HepG2 (cell line): ENCODE data around the gene HSPA14. TPM values are rescaled to one million over a fixed set of nuclear protein-coding genes. Genes with fewer than 3 reads are reported as not detected.

Source experiments
- ATF6 ChIP-seq: sonication (generic); formaldehyde crosslinking; conservative IDR thresholded peaks from 2 replicates; pipeline ENCODE4 v1.4.0; 2020; ENCODE audit warnings: missing genetic modification reagents
- BRF2 ChIP-seq: sonication (generic); formaldehyde crosslinking; IDR thresholded peaks from 2 replicates; pipeline ENCODE4 v1.8.1; 2022; ENCODE audit warnings: mild to moderate bottlenecking, missing genetic modification reagents
- EED ChIP-seq: sonication (generic); formaldehyde crosslinking; IDR thresholded peaks from 2 replicates; pipeline ENCODE4 v1.5.0; 2020; ENCODE audit warnings: mild to moderate bottlenecking, missing genetic modification reagents
- FOXA1 ChIP-seq, 2 experiments: fragments of 450-650 bp in 1 of 2; sonication (generic) in 1 of 2; formaldehyde crosslinking in 1 of 2; IDR thresholded peaks; 2 replicates each; pipeline versions ENCODE4 v1.4.0 to v1.6.1; 2016 to 2020; ENCODE audit warnings: missing genetic modification reagents in 1 of 2
- HMG20B ChIP-seq: conservative IDR thresholded peaks from 2 replicates; pipeline ENCODE4 v1.6.1; 2016; ENCODE audit warnings: missing genetic modification reagents, missing compliant biosample characterization
- KLF16 ChIP-seq, 2 experiments: sonication (generic) in 1 of 2; formaldehyde crosslinking in 1 of 2; IDR thresholded peaks; 2 replicates each; pipeline versions ENCODE4 v1.6.1 to v1.8.0; 2016 to 2023; ENCODE audit warnings: missing genetic modification reagents in 2 of 2, missing compliant biosample characterization in 1 of 2
- PATZ1 ChIP-seq: sonication (generic); formaldehyde crosslinking; IDR thresholded peaks from 2 replicates; pipeline ENCODE4 v1.4.0; 2020; ENCODE audit warnings: missing genetic modification reagents
- PAX8 ChIP-seq: sonication (generic); formaldehyde crosslinking; IDR thresholded peaks from 2 replicates; pipeline ENCODE4 v1.8.0; 2022; ENCODE audit warnings: mild to moderate bottlenecking, missing genetic modification reagents, borderline replicate concordance
- PRDM15 ChIP-seq: sonication (generic); formaldehyde crosslinking; IDR thresholded peaks from 2 replicates; pipeline ENCODE4 v1.4.0; 2020; ENCODE audit warnings: missing genetic modification reagents
- RFXAP ChIP-seq: sonication (generic); formaldehyde crosslinking; IDR thresholded peaks from 2 replicates; pipeline ENCODE4 v1.4.0; 2020; ENCODE audit warnings: missing genetic modification reagents, borderline replicate concordance
- THYN1 ChIP-seq: sonication (generic); formaldehyde crosslinking; IDR thresholded peaks from 2 replicates; pipeline ENCODE4 v1.8.1; 2023; ENCODE audit warnings: low read depth, mild to moderate bottlenecking, moderate library complexity, missing genetic modification reagents, borderline replicate concordance
- ZBTB7B ChIP-seq: sonication (generic); formaldehyde crosslinking; IDR thresholded peaks from 2 replicates; pipeline ENCODE4 v1.4.0; 2020; ENCODE audit warnings: missing genetic modification reagents
- ZKSCAN5 ChIP-seq: sonication (generic); formaldehyde crosslinking; IDR thresholded peaks from 2 replicates; pipeline ENCODE4 v1.5.1; 2020; ENCODE audit warnings: mild to moderate bottlenecking, missing genetic modification reagents
- ZMYM4 ChIP-seq: sonication (generic); formaldehyde crosslinking; IDR thresholded peaks from 2 replicates; pipeline ENCODE4 v1.8.1; 2023; ENCODE audit warnings: mild to moderate bottlenecking, missing genetic modification reagents
- ZNF143 ChIP-seq: sonication (generic); formaldehyde crosslinking; IDR thresholded peaks from 2 replicates; pipeline ENCODE4 v1.4.0; 2020; ENCODE audit warnings: missing genetic modification reagents
- ZNF552 ChIP-seq: sonication (generic); formaldehyde crosslinking; IDR thresholded peaks from 2 replicates; pipeline ENCODE4 v1.9.0; 2022; ENCODE audit warnings: missing genetic modification reagents, mild to moderate bottlenecking, borderline replicate concordance
- ZSCAN9 ChIP-seq: IDR thresholded peaks from 2 replicates; pipeline ENCODE4 v1.6.1; 2016; ENCODE audit warnings: borderline replicate concordance
- polyA plus RNA-seq, 8 experiments: library from polyadenylated mRNA; depleted of rRNA in 3 of 8; stranded (reverse) in 7 of 8; unstranded in 1 of 8; fragments of >200 nt; fragmentation: Illumina TruSeq in 4 of 8; extraction: Trizol in 4 of 8; gene quantifications; 2 replicates each; pipeline versions ENCODE4 v1.2.1 to v1.2.3, GENCODE V29; 2011 to 2016; ENCODE audit warnings: low read depth in 4 of 8, missing spikeins in 1 of 8, mixed read lengths in 1 of 8; ENCODE audit not compliant: insufficient read depth in 1 of 8
- total RNA-seq, 5 experiments: library from RNA; depleted of rRNA; stranded (reverse); fragments of >200 nt; fragmentation: Illumina TruSeq; extraction: Trizol; gene quantifications; 2 replicates each; pipeline ENCODE4 v1.2.3, GENCODE V29; 2016; ENCODE audit warnings: low read depth in 1 of 5

Gene HSPA14
- total and polyA plus RNA-seq, 2 of the 13 experiments (the other 11 are each of a cell fraction or from before 2014, with no cell fraction given): 10.7 to 29.8 TPM

GRCh38 chr10:14837757-14838581 lies at the start of gene HSPA14, which contains the start of the genes CDNF and MSANTD7 (continued):
- TF ChIP-seq BRF2 (CRISPR knock-in tag): no peak
- no peak for TF ChIP-seq ATF6 (CRISPR knock-in tag)
- TF ChIP-seq THYN1 (CRISPR knock-in tag): no peak
- TF ChIP-seq ZSCAN9 (CRISPR knock-in tag): no peak
- TF ChIP-seq PAX8 (CRISPR knock-in tag): no peak; the same call in 1 of the 2 replicates
- peak; percentile 100 for TF ChIP-seq RFXAP (CRISPR knock-in tag)
- TF ChIP-seq PRDM15 (CRISPR knock-in tag): peak; percentile 71
- no peak for TF ChIP-seq HMG20B (CRISPR knock-in tag)
- peak; percentile 78; the same call in 1 of the 2 replicates for TF ChIP-seq ZNF552 (CRISPR knock-in tag)
- peak; percentile 58; the same call in 1 of the 2 replicates for TF ChIP-seq ZMYM4 (CRISPR knock-in tag)
- TF ChIP-seq FOXA1 (IDR thresholded peaks at IDR 0.05): no peak
- TF ChIP-seq FOXA1 (CRISPR knock-in tag; IDR thresholded peaks at IDR 0.05): no peak; the same call in 1 of the 2 replicates
- TF ChIP-seq ZNF143 (CRISPR knock-in tag): peak; percentile 90
- no peak for TF ChIP-seq ZKSCAN5
- TF ChIP-seq KLF16 (CRISPR knock-in tag; IDR thresholded peaks at IDR 0.05): peak in 1 of 2 experiments; percentile 81; a peak in 2 of 4 replicates
- TF ChIP-seq EED (CRISPR knock-in tag): peak; percentile 30; the same call in 1 of the 2 replicates
- peak; percentile 56 for TF ChIP-seq PATZ1 (CRISPR knock-in tag)
- peak; percentile 63 for TF ChIP-seq ZBTB7B (CRISPR knock-in tag)
